HepG2 (cell line): ENCODE data around the gene NPHP1. TPM values are rescaled to one million over a fixed set of nuclear protein-coding genes. Genes with fewer than 3 reads are reported as not detected.

Experiments
- ATAC-seq: fragments of 200-7000 bp; cut with Tn5 transposase; 3 replicates; pipeline ENCODE4 v1.9.1; 2020; ENCODE audit warnings: mild to moderate bottlenecking, moderate library complexity
- BruUV-seq: library from RNA; stranded (reverse); fragments of 400-500 nt; replicated peaks from 2 replicates; lab custom pipeline; 2021; lab: Mats Ljungman, UMichigan
- CTCF ChIA-PET: fragments of 300-600 bp; formaldehyde crosslinking; extraction: SDS; loops from one replicate; lab custom pipeline; 2021; ENCODE audit warnings: low total read pairs, inconsistent platforms, low intra/inter-chr PET ratio; lab: Yijun Ruan, JAX
- POLR2A ChIA-PET: fragments of 350-600 bp; sonication (Branson Sonifier 250); formaldehyde crosslinking; loops from one replicate; lab custom pipeline; 2020; ENCODE audit warnings: antibody characterized with exemption, inconsistent platforms; lab: Yijun Ruan, JAX
- DNase-seq: peaks from one replicate; pipeline ENCODE4 v3.0.0-alpha.2; 2015; ENCODE audit warnings: low spot score
- FAIRE-seq: peaks from 3 replicates; lab custom pipeline; 2011; peaks lifted over from hg19 to GRCh38; lab: Jason Lieb, UNC
- H2AFZ ChIP-seq: one replicate; pipeline ENCODE4 v1.6.1; 2011; ENCODE audit warnings: low read length, inconsistent platforms
- H3K27ac ChIP-seq: fragments of 300-600 bp; 3 replicates; pipeline ENCODE4 v1.8.0; 2011; ENCODE audit warnings: mixed run types, mild to moderate bottlenecking, mixed read lengths, low read length, inconsistent platforms; ENCODE audit not compliant: insufficient read depth; ENCODE audit errors: extremely low read length
- H3K27me3 ChIP-seq, 2 experiments: fragments of 200-600 bp in 1 of 2; 2 replicates in 1 of 2; 3 replicates in 1 of 2; pipeline versions ENCODE4 v1.6.0 to v1.8.0; 2011; ENCODE audit warnings: low read length in 2 of 2, mild to moderate bottlenecking in 2 of 2, moderate library complexity in 2 of 2, inconsistent platforms in 1 of 2; ENCODE audit not compliant: insufficient read depth in 2 of 2, control insufficient read depth in 1 of 2
- H3K36me3 ChIP-seq, 2 experiments: fragments of 200-600 bp in 1 of 2; replicated peaks in 1 of 2; 2 replicates in 1 of 2; 3 replicates in 1 of 2; pipeline versions ENCODE4 v1.5.1 to v1.8.0; 2011; ENCODE audit warnings: low read length in 2 of 2, inconsistent platforms in 1 of 2; ENCODE audit not compliant: insufficient read depth in 2 of 2, control insufficient read depth in 1 of 2
- H3K4me1 ChIP-seq: 2 replicates; pipeline ENCODE4 v1.5.1; 2012; ENCODE audit warnings: low read length, inconsistent platforms; ENCODE audit not compliant: insufficient read depth
- H3K4me2 ChIP-seq: 2 replicates; pipeline ENCODE4 v1.6.0; 2011; ENCODE audit warnings: low read depth, low read length, inconsistent platforms
- H3K4me3 ChIP-seq, 3 experiments: fragments of 200-600 bp in 1 of 3; sonication (generic), shearing (Covaris generic) in 1 of 3; replicated peaks in 1 of 3; 2 replicates each; pipeline ENCODE4 v1.5.1; 2011 to 2016; ENCODE audit warnings: low read length in 3 of 3, inconsistent platforms in 2 of 3, low read depth in 2 of 3, mild to moderate bottlenecking in 2 of 3, control low read depth in 1 of 3, mixed read lengths in 1 of 3; ENCODE audit not compliant: insufficient read depth in 1 of 3
- H3K79me2 ChIP-seq: one replicate; pipeline ENCODE4 v1.6.1; 2011; ENCODE audit warnings: low read length, inconsistent platforms; ENCODE audit not compliant: insufficient read depth
- H3K9ac ChIP-seq: 2 replicates; pipeline ENCODE4 v1.6.0; 2011; ENCODE audit warnings: mild to moderate bottlenecking, low read depth, low read length, inconsistent platforms; ENCODE audit not compliant: insufficient read depth
- H3K9me3 ChIP-seq: 2 replicates; pipeline ENCODE4 v1.5.1; 2012; ENCODE audit warnings: mild to moderate bottlenecking, low read length
- H4K20me1 ChIP-seq: 2 replicates; pipeline ENCODE4 v1.6.0; 2011; ENCODE audit warnings: inconsistent platforms, mild to moderate bottlenecking, low read length, moderate library complexity; ENCODE audit not compliant: insufficient read depth
- BRCA1 ChIP-seq: sonication (generic); formaldehyde crosslinking; IDR thresholded peaks from 2 replicates; pipeline ENCODE4 v1.4.0; 2020; ENCODE audit warnings: missing genetic modification reagents
- CBX5 ChIP-seq: sonication (generic); formaldehyde crosslinking; IDR thresholded peaks from 2 replicates; pipeline ENCODE4 v1.4.0; 2020; ENCODE audit warnings: missing genetic modification reagents, borderline replicate concordance
- DMAP1 ChIP-seq: IDR thresholded peaks from 2 replicates; pipeline ENCODE4 v1.6.1; 2016
- HES4 ChIP-seq: sonication (generic); formaldehyde crosslinking; IDR thresholded peaks from 2 replicates; pipeline ENCODE4 v1.9.0; 2021; ENCODE audit warnings: mild to moderate bottlenecking, missing genetic modification reagents, borderline replicate concordance
- REXO4 ChIP-seq: sonication (generic); formaldehyde crosslinking; IDR thresholded peaks from 2 replicates; pipeline ENCODE4 v1.8.0; 2022; ENCODE audit warnings: missing genetic modification reagents, mild to moderate bottlenecking, borderline replicate concordance
- SCMH1 ChIP-seq: sonication (generic); formaldehyde crosslinking; IDR thresholded peaks from 2 replicates; pipeline ENCODE4 v1.9.0; 2021; ENCODE audit warnings: missing genetic modification reagents, mild to moderate bottlenecking, borderline replicate concordance
- ZNF121 ChIP-seq: sonication (generic); formaldehyde crosslinking; IDR thresholded peaks from 2 replicates; pipeline ENCODE4 v1.5.0; 2020; ENCODE audit warnings: mild to moderate bottlenecking, missing genetic modification reagents
- ZNF550 ChIP-seq: sonication (generic); formaldehyde crosslinking; IDR thresholded peaks from 2 replicates; pipeline ENCODE4 v1.4.0; 2020; ENCODE audit warnings: mild to moderate bottlenecking, missing genetic modification reagents, borderline replicate concordance
- ZNF781 ChIP-seq: sonication (generic); formaldehyde crosslinking; IDR thresholded peaks from 2 replicates; pipeline ENCODE4 v1.5.1; 2020; ENCODE audit warnings: borderline replicate concordance, mild to moderate bottlenecking, missing genetic modification reagents; ENCODE audit errors: not compliant biosample characterization
- WGBS: methylation state at CpG from one replicate; pipeline ENCODE4 v1.1.6; 2017; ENCODE audit warnings: low lambda C conversion rate; 5-methylcytosine and 5-hydroxymethylcytosine counted together
- in situ Hi-C: cut with HindIII; loops from 2 replicates; pipeline ENCODE4 v1.10.0; 2017; ENCODE audit warnings: low pct_unique_long_range_greater_than_20kb; ENCODE audit not compliant: extremely low pct_ligation_motif_present
- intact Hi-C: fragments of 100-400 bp; cut with micrococcal nuclease; formaldehyde crosslinking; loops from one replicate; pipeline ENCODE4 v1.10.0; 2022; ENCODE audit not compliant: unreplicated experiment
- polyA plus RNA-seq, 8 experiments: library from polyadenylated mRNA; depleted of rRNA in 3 of 8; stranded (reverse) in 7 of 8; unstranded in 1 of 8; fragments of >200 nt; fragmentation: Illumina TruSeq in 4 of 8; extraction: Trizol in 4 of 8; gene quantifications; 2 replicates each; pipeline versions ENCODE4 v1.2.1 to v1.2.3, GENCODE V29; 2011 to 2016; ENCODE audit warnings: low read depth in 4 of 8, missing spikeins in 1 of 8, mixed read lengths in 1 of 8; ENCODE audit not compliant: insufficient read depth in 1 of 8
- total RNA-seq, 5 experiments: library from RNA; depleted of rRNA; stranded (reverse); fragments of >200 nt; fragmentation: Illumina TruSeq; extraction: Trizol; gene quantifications; 2 replicates each; pipeline ENCODE4 v1.2.3, GENCODE V29; 2016; ENCODE audit warnings: low read depth in 1 of 5
- TF ChIP-seq, protein P1 (sequence below): IDR thresholded peaks from 2 replicates; pipeline ENCODE4 v1.6.1; 2016; ENCODE audit warnings: low read depth
- TF ChIP-seq, protein P2 (sequence below): sonication (generic); formaldehyde crosslinking; IDR thresholded peaks from 2 replicates; pipeline ENCODE4 v1.8.1; 2022; ENCODE audit warnings: low read depth, mild to moderate bottlenecking, missing genetic modification reagents
- TF ChIP-seq, protein P3 (sequence below): sonication (generic); formaldehyde crosslinking; IDR thresholded peaks from 2 replicates; pipeline ENCODE4 v1.9.0; 2021; ENCODE audit warnings: missing genetic modification reagents, borderline replicate concordance

Gene NPHP1
- total and polyA plus RNA-seq, 2 of the 13 experiments (the other 11 are each of a cell fraction or from before 2014, with no cell fraction given): 2.7 to 4.8 TPM

DNA sequence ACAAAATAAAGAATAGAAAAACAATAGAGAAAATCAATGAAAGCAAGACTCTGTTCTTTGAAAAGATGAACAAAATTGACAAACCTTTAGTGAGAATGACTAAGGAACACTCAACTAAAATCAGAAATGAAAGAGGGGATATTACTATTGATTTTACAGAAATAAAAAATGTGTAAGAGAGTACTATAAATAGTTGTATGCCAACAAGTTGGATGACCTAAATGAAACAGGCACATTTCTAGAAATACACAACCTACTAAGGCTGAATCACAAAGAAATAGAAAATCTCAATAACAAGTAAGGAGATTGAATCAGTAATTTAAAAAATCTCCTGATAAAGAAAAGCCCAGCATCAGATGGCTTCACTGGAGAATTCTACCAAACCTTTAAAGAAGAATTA lies 70.8 kb downstream of the NPHP1 start:
- DNase-seq (no peak), ATAC-seq (no peak)
- in situ Hi-C loops: no loop called here
- CTCF ChIA-PET: no interaction called here
- no peak overlapping the region for H3K4me3 ChIP-seq
- TF ChIP-seq ZNF121 (CRISPR knock-in tag): no peak
- TF ChIP-seq, all 625 proteins: peak for 0
- H2AFZ ChIP-seq: no peak overlapping the region
- H3K79me2 ChIP-seq: no peaks in the 10 kb centered on the region
- H3K27ac ChIP-seq: no peak overlapping the region
- no peak overlapping the region for H3K4me2 ChIP-seq
- no peaks in the 10 kb centered on the region for H3K27me3 ChIP-seq
- intact Hi-C loops: no loop called here
- POLR2A ChIA-PET: no interaction called here
- no peak overlapping the region for H3K9ac ChIP-seq
- H4K20me1 ChIP-seq: no peaks in the 10 kb centered on the region
- no TSS peak for BruUV-seq
- FAIRE-seq: no peak
- H3K9me3 ChIP-seq: no peaks in the 10 kb centered on the region
- no peaks in the 10 kb centered on the region for H3K36me3 ChIP-seq
- H3K4me1 ChIP-seq: 0 out of 2 replicates have a peak, but pooled peaks cover 6% of the 10 kb centered on the region

DNA sequence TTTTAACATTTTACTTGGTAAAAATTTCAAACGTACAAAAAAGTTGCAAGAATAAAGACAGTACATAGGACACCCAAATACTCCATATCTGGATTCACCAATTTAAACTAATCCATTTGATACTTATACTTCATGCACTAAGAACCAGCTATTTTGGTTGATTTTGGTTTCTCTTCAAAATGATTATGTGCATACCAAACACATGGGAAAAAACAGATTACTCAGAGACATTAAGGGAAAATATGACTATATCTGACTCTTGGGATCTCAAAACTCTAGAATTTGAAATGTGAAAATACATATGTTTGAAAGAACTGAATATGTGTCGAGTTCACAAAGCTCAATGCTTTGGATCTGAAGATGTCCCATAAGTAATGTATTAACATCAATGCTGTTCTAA lies 73.6 kb downstream of the NPHP1 start:
- no TSS peak for BruUV-seq
- Histone ChIP-seq H3K79me2 (no peaks in the 10 kb centered on the region), H4K20me1 (no peaks in the 10 kb centered on the region), H3K4me2 (no peak overlapping the region), H2AFZ (no peak overlapping the region), H3K36me3 (no peaks in the 10 kb centered on the region), H3K27ac (no peak overlapping the region), H3K27me3 (no peaks in the 10 kb centered on the region), H3K9me3 (no peaks in the 10 kb centered on the region), H3K9ac (no peak overlapping the region), H3K4me1 (peaks cover 16% of the 10 kb centered on the region), H3K4me3 (no peak overlapping the region)
- no peak for DNase-seq
- no peak for FAIRE-seq
- ChIA-PET POLR2A (no interaction called here), CTCF (no interaction called here)
- intact Hi-C loops (no loop called here), in situ Hi-C loops (no loop called here)
- no peak for ATAC-seq
- WGBS: 64% methylated on average over 2 of the region's 2 CpGs
- TF ChIP-seq HES4 (CRISPR knock-in tag): no peak
- TF ChIP-seq, protein P1, sequence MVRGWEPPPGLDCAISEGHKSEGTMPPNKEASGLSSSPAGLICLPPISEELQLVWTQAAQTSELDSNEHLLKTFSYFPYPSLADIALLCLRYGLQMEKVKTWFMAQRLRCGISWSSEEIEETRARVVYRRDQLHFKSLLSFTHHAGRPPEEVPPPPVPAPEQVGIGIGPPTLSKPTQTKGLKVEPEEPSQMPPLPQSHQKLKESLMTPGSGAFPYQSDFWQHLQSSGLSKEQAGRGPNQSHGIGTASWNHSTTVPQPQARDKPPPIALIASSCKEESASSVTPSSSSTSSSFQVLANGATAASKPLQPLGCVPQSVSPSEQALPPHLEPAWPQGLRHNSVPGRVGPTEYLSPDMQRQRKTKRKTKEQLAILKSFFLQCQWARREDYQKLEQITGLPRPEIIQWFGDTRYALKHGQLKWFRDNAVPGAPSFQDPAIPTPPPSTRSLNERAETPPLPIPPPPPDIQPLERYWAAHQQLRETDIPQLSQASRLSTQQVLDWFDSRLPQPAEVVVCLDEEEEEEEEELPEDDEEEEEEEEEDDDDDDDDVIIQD (CRISPR knock-in tag): no peak
- TF ChIP-seq DMAP1 (CRISPR knock-in tag): no peak
- no peak for TF ChIP-seq BRCA1 (CRISPR knock-in tag)
- no peak for TF ChIP-seq REXO4 (CRISPR knock-in tag)
- TF ChIP-seq, protein P2, sequence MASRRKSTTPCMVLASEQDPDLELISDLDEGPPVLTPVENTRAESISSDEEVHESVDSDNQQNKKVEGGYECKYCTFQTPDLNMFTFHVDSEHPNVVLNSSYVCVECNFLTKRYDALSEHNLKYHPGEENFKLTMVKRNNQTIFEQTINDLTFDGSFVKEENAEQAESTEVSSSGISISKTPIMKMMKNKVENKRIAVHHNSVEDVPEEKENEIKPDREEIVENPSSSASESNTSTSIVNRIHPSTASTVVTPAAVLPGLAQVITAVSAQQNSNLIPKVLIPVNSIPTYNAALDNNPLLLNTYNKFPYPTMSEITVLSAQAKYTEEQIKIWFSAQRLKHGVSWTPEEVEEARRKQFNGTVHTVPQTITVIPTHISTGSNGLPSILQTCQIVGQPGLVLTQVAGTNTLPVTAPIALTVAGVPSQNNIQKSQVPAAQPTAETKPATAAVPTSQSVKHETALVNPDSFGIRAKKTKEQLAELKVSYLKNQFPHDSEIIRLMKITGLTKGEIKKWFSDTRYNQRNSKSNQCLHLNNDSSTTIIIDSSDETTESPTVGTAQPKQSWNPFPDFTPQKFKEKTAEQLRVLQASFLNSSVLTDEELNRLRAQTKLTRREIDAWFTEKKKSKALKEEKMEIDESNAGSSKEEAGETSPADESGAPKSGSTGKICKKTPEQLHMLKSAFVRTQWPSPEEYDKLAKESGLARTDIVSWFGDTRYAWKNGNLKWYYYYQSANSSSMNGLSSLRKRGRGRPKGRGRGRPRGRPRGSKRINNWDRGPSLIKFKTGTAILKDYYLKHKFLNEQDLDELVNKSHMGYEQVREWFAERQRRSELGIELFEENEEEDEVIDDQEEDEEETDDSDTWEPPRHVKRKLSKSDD (CRISPR knock-in tag): no peak
- TF ChIP-seq, protein P3, sequence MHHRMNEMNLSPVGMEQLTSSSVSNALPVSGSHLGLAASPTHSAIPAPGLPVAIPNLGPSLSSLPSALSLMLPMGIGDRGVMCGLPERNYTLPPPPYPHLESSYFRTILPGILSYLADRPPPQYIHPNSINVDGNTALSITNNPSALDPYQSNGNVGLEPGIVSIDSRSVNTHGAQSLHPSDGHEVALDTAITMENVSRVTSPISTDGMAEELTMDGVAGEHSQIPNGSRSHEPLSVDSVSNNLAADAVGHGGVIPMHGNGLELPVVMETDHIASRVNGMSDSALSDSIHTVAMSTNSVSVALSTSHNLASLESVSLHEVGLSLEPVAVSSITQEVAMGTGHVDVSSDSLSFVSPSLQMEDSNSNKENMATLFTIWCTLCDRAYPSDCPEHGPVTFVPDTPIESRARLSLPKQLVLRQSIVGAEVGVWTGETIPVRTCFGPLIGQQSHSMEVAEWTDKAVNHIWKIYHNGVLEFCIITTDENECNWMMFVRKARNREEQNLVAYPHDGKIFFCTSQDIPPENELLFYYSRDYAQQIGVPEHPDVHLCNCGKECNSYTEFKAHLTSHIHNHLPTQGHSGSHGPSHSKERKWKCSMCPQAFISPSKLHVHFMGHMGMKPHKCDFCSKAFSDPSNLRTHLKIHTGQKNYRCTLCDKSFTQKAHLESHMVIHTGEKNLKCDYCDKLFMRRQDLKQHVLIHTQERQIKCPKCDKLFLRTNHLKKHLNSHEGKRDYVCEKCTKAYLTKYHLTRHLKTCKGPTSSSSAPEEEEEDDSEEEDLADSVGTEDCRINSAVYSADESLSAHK (CRISPR knock-in tag): no peak
- TF ChIP-seq ZNF781 (CRISPR knock-in tag): no peak
- no peak for TF ChIP-seq ZNF550 (CRISPR knock-in tag)
- TF ChIP-seq SCMH1 (CRISPR knock-in tag): no peak
- TF ChIP-seq CBX5 (CRISPR knock-in tag): no peak
